Endothelial cell of umbilical vein (primary cell): ENCODE results near the gene MIA3. TPM values are rescaled to one million over a fixed set of nuclear protein-coding genes. Genes with fewer than 3 reads are reported as not detected.

Experiments
- BruUV-seq: library from RNA; stranded (reverse); fragments of 400-500 nt; replicated peaks from 2 replicates; lab custom pipeline; 2021; lab: Mats Ljungman, UMichigan
- CTCF ChIA-PET: fragments of 300-600, 350-600 bp; sonication (Branson Sonifier 250); formaldehyde crosslinking; loops from one replicate; lab custom pipeline; 2021; ENCODE audit warnings: antibody characterized with exemption, inconsistent platforms; lab: Charles Lee
- POLR2A ChIA-PET: fragments of 300-600, 350-600 bp; sonication (Branson Sonifier 250); formaldehyde crosslinking; loops from one replicate; lab custom pipeline; 2021; ENCODE audit warnings: antibody characterized with exemption, inconsistent platforms; lab: Charles Lee
- DNase-seq: peaks from one replicate; pipeline ENCODE4 v3.0.0-alpha.2; 2011; ENCODE audit warnings: low read depth, low spot score
- FAIRE-seq: peaks from 2 replicates; lab custom pipeline; 2011; peaks lifted over from hg19 to GRCh38; lab: Jason Lieb, UNC
- H2AFZ ChIP-seq: 2 replicates; pipeline ENCODE4 v1.6.0; 2012; ENCODE audit warnings: low read depth, low read length, control low read depth, inconsistent platforms
- H3K27ac ChIP-seq: 2 replicates; pipeline ENCODE4 v1.5.1; 2011; ENCODE audit warnings: low read depth, mild to moderate bottlenecking, control low read depth, low read length, moderate library complexity; ENCODE audit not compliant: insufficient read depth
- H3K27me3 ChIP-seq, 2 experiments: 2 replicates each; pipeline versions ENCODE4 v1.6.0 to v1.6.1; 2011; ENCODE audit warnings: low read length in 2 of 2, mixed read lengths in 1 of 2; ENCODE audit not compliant: control insufficient read depth in 2 of 2, insufficient read depth in 2 of 2
- H3K36me3 ChIP-seq, 2 experiments: 2 replicates in 1 of 2; 3 replicates in 1 of 2; pipeline ENCODE4 v1.5.1; 2011; ENCODE audit warnings: low read length in 2 of 2, mild to moderate bottlenecking in 1 of 2, moderate library complexity in 1 of 2; ENCODE audit not compliant: control insufficient read depth in 2 of 2, insufficient read depth in 2 of 2; ENCODE audit errors: extremely low read depth in 1 of 2
- H3K4me1 ChIP-seq: 3 replicates; pipeline ENCODE4 v1.5.1; 2011; ENCODE audit warnings: mild to moderate bottlenecking, low read length; ENCODE audit not compliant: control insufficient read depth, insufficient read depth; ENCODE audit errors: extremely low read depth
- H3K4me2 ChIP-seq: 2 replicates; pipeline ENCODE4 v1.6.1; 2011; ENCODE audit warnings: low read length, control low read depth, mixed read lengths; ENCODE audit not compliant: insufficient read depth
- H3K4me3 ChIP-seq, 3 experiments: fragments of 200-600 bp in 1 of 3; sonication (generic), shearing (Covaris generic) in 1 of 3; replicated peaks in 1 of 3; 2 replicates each; pipeline ENCODE4 v1.5.1; 2011 to 2016; ENCODE audit warnings: control low read depth in 3 of 3, low read length in 3 of 3, mild to moderate bottlenecking in 2 of 3, inconsistent platforms in 1 of 3, low read depth in 1 of 3, moderate library complexity in 1 of 3; ENCODE audit not compliant: insufficient read depth in 1 of 3
- H3K79me2 ChIP-seq: 2 replicates; pipeline ENCODE4 v1.6.0; 2012; ENCODE audit warnings: low read length, inconsistent platforms; ENCODE audit not compliant: control insufficient read depth, insufficient read depth
- H3K9ac ChIP-seq: replicated peaks from 2 replicates; pipeline ENCODE3; 2011; ENCODE audit warnings: low read length, control low read depth; ENCODE audit not compliant: insufficient read depth; ENCODE audit errors: extremely low read depth
- H3K9me1 ChIP-seq: replicated peaks from 3 replicates; pipeline ENCODE4 v1.6.0; 2011; ENCODE audit warnings: mild to moderate bottlenecking, low read length; ENCODE audit not compliant: control insufficient read depth, insufficient read depth; ENCODE audit errors: extremely low read depth
- H3K9me3 ChIP-seq: replicated peaks from 2 replicates; pipeline ENCODE4 v1.5.1; 2012; ENCODE audit warnings: low read length, inconsistent platforms; ENCODE audit not compliant: control insufficient read depth, insufficient read depth
- H4K20me1 ChIP-seq: replicated peaks from 2 replicates; pipeline ENCODE3; 2011; ENCODE audit warnings: mild to moderate bottlenecking, low read length; ENCODE audit not compliant: control insufficient read depth, insufficient read depth; ENCODE audit errors: extremely low read depth
- CTCF ChIP-seq, 2 donors: IDR thresholded peaks; 1 replicate in 1 of 2; 2 replicates in 1 of 2; pipeline ENCODE4 v1.5.1; 2011; ENCODE audit warnings: low read length in 2 of 2, mild to moderate bottlenecking in 2 of 2, moderate library complexity in 2 of 2, control low read depth in 1 of 2, inconsistent platforms in 1 of 2, low read depth in 1 of 2; ENCODE audit not compliant: insufficient read depth in 1 of 2; ENCODE audit errors: extremely low read depth in 1 of 2
- EZH2 ChIP-seq: IDR thresholded peaks from 2 replicates; pipeline ENCODE4 v1.6.1; 2012; ENCODE audit warnings: borderline replicate concordance, low read depth, mild to moderate bottlenecking, moderate library complexity, low read length, inconsistent platforms; ENCODE audit not compliant: severe bottlenecking
- FOS ChIP-seq: IDR thresholded peaks from 2 replicates; pipeline ENCODE4 v1.6.1; 2011; ENCODE audit warnings: mild to moderate bottlenecking, low read length, moderate library complexity, borderline replicate concordance; ENCODE audit not compliant: insufficient read depth
- GATA2 ChIP-seq: IDR thresholded peaks from 2 replicates; pipeline ENCODE4 v1.7.0; 2011; ENCODE audit warnings: low read depth, mild to moderate bottlenecking, moderate library complexity, mixed read lengths, low read length; ENCODE audit not compliant: insufficient read length, insufficient read depth
- JUN ChIP-seq: IDR thresholded peaks from 2 replicates; pipeline ENCODE4 v1.6.1; 2011; ENCODE audit warnings: borderline replicate concordance, low read depth; ENCODE audit not compliant: insufficient read length, insufficient read depth
- MAX ChIP-seq: IDR thresholded peaks from 2 replicates; pipeline ENCODE4 v1.6.1; 2011; ENCODE audit not compliant: insufficient read depth, insufficient read length
- MYC ChIP-seq: IDR thresholded peaks from one replicate; pipeline ENCODE4 v1.6.1; 2011; ENCODE audit warnings: mild to moderate bottlenecking, low read depth, low read length
- POLR2A ChIP-seq: IDR thresholded peaks from 2 replicates; pipeline ENCODE4 v1.6.1; 2012; ENCODE audit warnings: low read depth, mild to moderate bottlenecking, control low read depth, low read length
- POLR2AphosphoS5 ChIP-seq: IDR thresholded peaks from 2 replicates; pipeline ENCODE4 v1.6.1; 2012; ENCODE audit warnings: low read depth, mild to moderate bottlenecking, control low read depth, low read length, moderate library complexity; ENCODE audit not compliant: insufficient read depth
- dilution Hi-C: fragments of 300-500 bp; cut with MboI; formaldehyde crosslinking; loops from one replicate; pipeline ENCODE4 v1.15.0; 2019; ENCODE audit warnings: low sequenced_read_pairs; ENCODE audit not compliant: extremely low pct_ligation_motif_present
- intact Hi-C: fragments of 100-400 bp; cut with micrococcal nuclease; formaldehyde crosslinking; loops from one replicate; pipeline ENCODE4 v1.10.0; 2022
- polyA plus RNA-seq, 4 experiments: library from polyadenylated mRNA; depleted of rRNA in 3 of 4; stranded (reverse) in 3 of 4; unstranded in 1 of 4; fragments of >200 nt; gene quantifications; 2 replicates each; pipeline versions ENCODE4 v1.2.1 to v1.2.3, GENCODE V29; 2011 to 2012; ENCODE audit warnings: missing spikeins in 1 of 4
- total RNA-seq: library from RNA; stranded (reverse); gene quantifications from 2 replicates; pipeline ENCODE4 v1.2.3, GENCODE V29; 2021

MIA3 gene
- total and polyA plus RNA-seq, 2 donors (not counting 3 experiments of a cell fraction or from before 2014, with no cell fraction given) = 63.7 to 108 TPM

- Histone ChIP-seq H4K20me1 (no peaks in the 10 kb centered on the region), H3K79me2 (peaks cover 11% of the 10 kb centered on the region), H3K27ac (no peak overlapping the region), H3K4me2 (no peak overlapping the region), H3K36me3 (no peaks in the 10 kb centered on the region), H3K4me3 (no peak overlapping the region), H2AFZ (no peak overlapping the region), H3K9me1 (no peaks in the 10 kb centered on the region), H3K9ac (no peak overlapping the region), H3K9me3 (no peaks in the 10 kb centered on the region), H3K27me3 (no peaks in the 10 kb centered on the region), H3K4me1 (peaks cover 13% of the 10 kb centered on the region)
- DNase-seq (no peak), FAIRE-seq (no peak)
- dilution Hi-C loops (no loop called here), intact Hi-C loops (loop anchor here (5.0 kb wide), 1 partner anchor 1490 kb away; no protein-coding TSS in a partner anchor)
- BruUV-seq = no TSS peak
- TF ChIP-seq EZH2 (no peak), POLR2A (no peak), FOS (no peak), GATA2 (no peak), CTCF (IDR thresholded peaks at IDR 0.05; ENCODE audit: extremely low read depth in 1 of 2, insufficient read depth in 1 of 2, low read depth in 1 of 2, low read length in 2 of 2) (no peak), JUN (no peak), MYC (no peak), POLR2AphosphoS5 (no peak), MAX (no peak)
- CTCF ChIA-PET = interaction anchor here (1.3 kb wide), 1 partner anchor 22 kb away, joined by 3 read pairs; no protein-coding TSS in a partner anchor
- POLR2A ChIA-PET = no interaction called here
Observed at GRCh38 chr1:222642468-222642867, 24.6 kb downstream of the MIA3 start.
